Uterus (tissue), 4 donors: ENCODE results near the gene LSP1. TPM values are rescaled to one million over a fixed set of nuclear protein-coding genes. Genes with fewer than 3 reads are reported as not detected.

Experiments used
- DNase-seq, 2 donors: peaks; one replicate each; pipeline ENCODE4 v3.0.0-alpha.2; 2019 to 2020
- H3K27ac ChIP-seq, 2 donors: fragments of 200-600 bp; sonication (generic); 1 replicate in 1 of 2; 2 replicates in 1 of 2; pipeline ENCODE4 v1.5.1; 2016 to 2018
- H3K27me3 ChIP-seq, 2 donors: fragments of 200-600 bp; sonication (generic); one replicate each; pipeline ENCODE4 v1.5.1; 2018 to 2019; ENCODE audit warnings: control low read depth in 1 of 2
- H3K36me3 ChIP-seq, 2 donors: fragments of 200-600 bp; sonication (generic); one replicate each; pipeline ENCODE4 v1.5.1; 2019; ENCODE audit warnings: control low read depth in 1 of 2
- H3K4me1 ChIP-seq, 2 donors: fragments of 200-600 bp; sonication (generic); one replicate each; pipeline ENCODE4 v1.5.1; 2018 to 2019; ENCODE audit warnings: control low read depth in 1 of 2
- H3K4me3 ChIP-seq, 2 donors: fragments of 200-600 bp; sonication (generic); 1 replicate in 1 of 2; 2 replicates in 1 of 2; pipeline ENCODE4 v1.5.1; 2018 to 2019; ENCODE audit warnings: mild to moderate bottlenecking in 1 of 2
- H3K9me3 ChIP-seq, 2 donors: fragments of 200-600 bp; sonication (generic); one replicate each; pipeline ENCODE4 v1.5.1; 2019; ENCODE audit warnings: control low read depth in 1 of 2
- CTCF ChIP-seq, 4 experiments: fragments of 200-600 bp in 2 of 4; fragments of 450-650 bp in 2 of 4; sonication (generic) in 2 of 4; IDR thresholded peaks; one replicate each; pipeline ENCODE4 v1.5.1; 2016 to 2019; ENCODE audit warnings: antibody characterized with exemption in 4 of 4, mild to moderate bottlenecking in 2 of 4, moderate library complexity in 1 of 4
- POLR2A ChIP-seq, 2 donors: fragments of 450-650 bp; IDR thresholded peaks; one replicate each; pipeline ENCODE4 v1.6.1; 2016; ENCODE audit warnings: antibody characterized with exemption in 2 of 2, mild to moderate bottlenecking in 1 of 2, moderate library complexity in 1 of 2
- intact Hi-C: fragments of 100-400 bp; cut with DNase I; formaldehyde crosslinking; loops from one replicate; pipeline ENCODE4 v1.15.1; 2023; ENCODE audit warnings: low total_unique reads
- total RNA-seq, 4 donors: library from RNA; depleted of rRNA in 3 of 4; stranded (reverse); fragments of >200 nt in 3 of 4; gene quantifications; one replicate each; pipeline versions ENCODE4 v1.1.0 to v1.2.4, GENCODE V29; 2014 to 2023
- donor health status: DM: yes; HTN: yes; CAD: no.

Gene LSP1
- total RNA-seq, 4 donors from 2014 or later = 11.2 to 112 (median 25.1) TPM

DNA sequence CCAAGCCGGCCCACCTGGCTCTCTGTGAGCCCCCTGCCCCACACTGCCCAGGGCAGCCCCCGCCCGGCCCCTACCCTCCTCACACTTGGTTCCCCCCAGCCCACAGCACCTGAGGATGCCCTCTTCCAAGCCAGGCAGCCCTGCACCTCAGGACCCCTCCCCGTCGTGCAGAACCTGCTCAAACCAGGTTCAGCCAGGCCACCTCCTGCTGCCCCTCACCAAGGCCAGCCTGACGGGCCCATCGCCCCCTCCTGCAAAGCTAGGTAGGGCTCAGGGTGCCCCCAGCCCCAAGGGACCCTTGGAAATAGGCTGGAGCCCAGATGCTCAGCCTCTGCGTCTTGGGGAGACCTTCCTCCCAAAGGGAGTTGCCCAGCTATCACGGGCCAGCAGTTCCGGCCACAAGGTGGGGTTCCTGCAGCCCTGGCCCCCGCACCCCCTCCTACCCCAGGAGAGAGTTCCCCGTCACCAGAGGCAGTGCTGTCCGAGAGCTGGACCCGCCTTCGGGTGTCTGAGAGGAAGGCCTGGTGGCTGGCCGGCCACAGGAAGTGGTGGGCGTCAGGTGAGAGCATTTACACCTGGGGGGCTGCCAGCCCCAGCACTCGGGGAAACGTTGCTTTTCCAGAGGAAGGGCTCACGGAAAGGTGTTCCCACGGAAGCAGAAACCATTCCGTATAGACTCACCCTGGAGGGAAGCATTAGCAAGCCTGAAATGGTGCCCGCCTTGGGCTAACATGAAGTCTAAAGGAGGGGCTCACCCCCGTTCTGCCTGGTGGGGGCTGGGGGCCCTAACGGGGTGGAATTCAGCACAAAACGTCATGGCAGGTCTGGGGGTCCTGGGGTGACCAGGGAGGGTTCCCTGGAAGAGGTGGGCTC, 21.3 kb upstream of the LSP1 start:
- Histone ChIP-seq H3K9me3 (no peaks in the 10 kb centered on the region), H3K4me1 (no peaks in the 10 kb centered on the region), H3K36me3 (no peaks in the 10 kb centered on the region), H3K27me3 (no peaks in the 10 kb centered on the region), H3K27ac (no peak overlapping the region), H3K4me3 (no peak overlapping the region)
- intact Hi-C loops = loop anchor here (1.0 kb wide), 1 partner anchor 137 kb away; no protein-coding TSS in a partner anchor
- TF ChIP-seq POLR2A (IDR thresholded peaks at IDR 0.05) (no peak), CTCF (IDR thresholded peaks at IDR 0.05) (no peak)
- peak in 1 of 2 donors; percentile 11 for DNase-seq

GRCh38 chr11:1832211-1832919, 20.5 kb upstream of the LSP1 start:
- TF ChIP-seq POLR2A (IDR thresholded peaks at IDR 0.05) = peak in 1 of 2 donors; percentile 9
- TF ChIP-seq CTCF (IDR thresholded peaks at IDR 0.05) = peak; percentile 90 to 99 (median 96)
- Histone ChIP-seq H3K9me3 (no peaks in the 10 kb centered on the region), H3K27ac (no peak overlapping the region), H3K27me3 (no peaks in the 10 kb centered on the region), H3K4me3 (no peak overlapping the region), H3K4me1 (no peaks in the 10 kb centered on the region), H3K36me3 (no peaks in the 10 kb centered on the region)
- intact Hi-C loops = loop anchor here (1.0 kb wide), 1 partner anchor 138 kb away; no protein-coding TSS in a partner anchor
- DNase-seq = peak in 1 of 2 donors; percentile 55

- Histone ChIP-seq H3K36me3 (no peaks in the 10 kb centered on the region), H3K27ac (no peak overlapping the region), H3K4me3 (no peak overlapping the region), H3K4me1 (no peaks in the 10 kb centered on the region), H3K27me3 (no peaks in the 10 kb centered on the region), H3K9me3 (no peaks in the 10 kb centered on the region)
- intact Hi-C loops = loop anchor here (1.0 kb wide), 1 partner anchor 139 kb away; no protein-coding TSS in a partner anchor
- no peak for TF ChIP-seq POLR2A (IDR thresholded peaks at IDR 0.05)
- no peak for TF ChIP-seq CTCF (IDR thresholded peaks at IDR 0.05)
- DNase-seq = no peak
These were observed 20.0 kb upstream of the LSP1 start for GRCh38 chr11:1832920-1833295.

DNA sequence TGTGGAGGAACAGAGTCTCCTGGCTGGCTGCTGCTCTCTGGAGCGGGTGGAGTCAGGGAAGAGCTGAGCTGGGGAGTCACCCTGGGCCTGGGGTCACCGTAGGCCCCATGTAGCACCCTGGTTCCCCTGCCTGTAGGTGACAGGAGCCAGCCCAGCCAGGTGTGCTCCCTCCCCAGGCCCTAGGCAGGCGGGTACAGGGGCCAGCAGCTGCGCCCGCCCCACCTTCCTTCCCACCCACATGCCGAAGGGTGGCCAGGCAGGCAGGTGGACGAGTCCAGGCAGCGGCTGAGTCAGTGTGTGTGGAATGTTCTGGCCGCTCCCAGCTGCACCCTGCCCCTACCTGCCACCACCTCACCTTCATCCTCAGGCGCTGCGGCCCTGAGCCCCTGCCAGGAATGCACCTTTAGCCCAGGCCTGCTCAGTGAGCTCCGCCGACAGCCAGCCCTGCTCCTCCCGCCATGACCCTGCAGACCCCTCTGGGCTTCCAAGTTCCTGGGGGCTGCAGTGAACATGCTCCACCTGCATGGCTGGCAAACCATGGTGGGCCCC, 18.7 kb upstream of the LSP1 start:
- H3K9me3 ChIP-seq = no peaks in the 10 kb centered on the region
- no peaks in the 10 kb centered on the region for H3K27me3 ChIP-seq
- H3K4me3 ChIP-seq = no peak overlapping the region
- intact Hi-C loops = no loop called here
- no peaks in the 10 kb centered on the region for H3K36me3 ChIP-seq
- no peak overlapping the region for H3K27ac ChIP-seq
- no peak for DNase-seq
- TF ChIP-seq POLR2A (IDR thresholded peaks at IDR 0.05) (no peak), CTCF (IDR thresholded peaks at IDR 0.05) (no peak)
- H3K4me1 ChIP-seq = no peaks in the 10 kb centered on the region
